Psoas muscle (tissue), 8 donors: Measurements from ENCODE around the gene ONECUT3. TPM values are rescaled to one million over a fixed set of nuclear protein-coding genes. Genes with fewer than 3 reads are reported as not detected.

Experiments used
- ATAC-seq, 4 donors: fragments of 200-7000 bp; cut with Tn5 transposase; one replicate each; pipeline ENCODE4 v1.9.1; 2020; ENCODE audit warnings: moderate library complexity in 3 of 4, mild to moderate bottlenecking in 2 of 4
- DNase-seq, 2 donors: peaks; one replicate each; pipeline ENCODE4 v3.0.0-alpha.2; 2020
- H3K27ac ChIP-seq: fragments of 200-600 bp; one replicate; pipeline ENCODE4 v1.8.0; 2022
- H3K27me3 ChIP-seq, 3 donors: fragments of 200-600 bp in 1 of 3; one replicate each; pipeline versions ENCODE4 v1.6.1 to v1.8.0; 2013 to 2022; ENCODE audit warnings: low read length in 2 of 3, mild to moderate bottlenecking in 2 of 3, moderate library complexity in 1 of 3; ENCODE audit not compliant: insufficient read depth in 3 of 3
- H3K36me3 ChIP-seq, 2 donors: fragments of 200-600 bp in 1 of 2; one replicate each; pipeline versions ENCODE4 v1.6.1 to v1.8.0; 2013 to 2022; ENCODE audit warnings: low read depth in 1 of 2, mild to moderate bottlenecking in 1 of 2, moderate library complexity in 1 of 2; ENCODE audit not compliant: insufficient read depth in 1 of 2
- H3K4me1 ChIP-seq: fragments of 200-600 bp; one replicate; pipeline ENCODE4 v1.8.0; 2022
- H3K4me3 ChIP-seq: fragments of 200-600 bp; one replicate; pipeline ENCODE4 v1.8.0; 2022; ENCODE audit warnings: mild to moderate bottlenecking
- H3K9me3 ChIP-seq: fragments of 200-600 bp; one replicate; pipeline ENCODE4 v1.8.0; 2022
- WGBS, 3 donors: extraction: QIAGEN DNeasy Blood & Tissue Kit; methylation state at CpG; one replicate each; pipeline versions ENCODE4 v1.1.6 to v1.1.7; 2013; 5-methylcytosine and 5-hydroxymethylcytosine counted together
- intact Hi-C, 2 donors: fragments of 100-400 bp; cut with DNase I; formaldehyde crosslinking; loops; one replicate each; pipeline versions ENCODE4 v1.11.0 to v1.14.2; 2022
- polyA plus RNA-seq, 3 donors: library from polyadenylated mRNA; stranded (reverse); fragments of 200-250 nt; gene quantifications; one replicate each; pipeline ENCODE4 v1.2.3, GENCODE V29; 2013
- total RNA-seq, 4 donors: library from RNA; stranded (reverse); fragmentation: NEBNext Ultra II Directional in 2 of 4; extraction: Animal tissue kit (Norgen Biotek cat#: 25700) in 2 of 4; gene quantifications; one replicate each; pipeline versions ENCODE4 v1.2.1 to v1.2.4, GENCODE V29; 2021 to 2023
- TF ChIP-seq, protein P1 (sequence below): fragments of 200-600 bp; IDR thresholded peaks from one replicate; pipeline ENCODE4 v1.8.0; 2022; ENCODE audit warnings: antibody characterized with exemption
- donor health status: healthy with polysubstance abuse.
- donor health status: DM: no; HTN: no; CAD: no; lungs with moderate emphysema.
- donor health status: Bipolar disorder and iron deficiency.
- donor health status: healthy.
- donor health status: DM: yes; HTN: yes; CAD: no.
- donor health status: DM: no; HTN: no; CAD: no.
- donor health status: DM: no; HTN: no; CAD: no.
- donor health status: DM: yes; HTN: yes; CAD: no.

Gene ONECUT3
- total and polyA plus RNA-seq, 7 donors, result not detected

DNA sequence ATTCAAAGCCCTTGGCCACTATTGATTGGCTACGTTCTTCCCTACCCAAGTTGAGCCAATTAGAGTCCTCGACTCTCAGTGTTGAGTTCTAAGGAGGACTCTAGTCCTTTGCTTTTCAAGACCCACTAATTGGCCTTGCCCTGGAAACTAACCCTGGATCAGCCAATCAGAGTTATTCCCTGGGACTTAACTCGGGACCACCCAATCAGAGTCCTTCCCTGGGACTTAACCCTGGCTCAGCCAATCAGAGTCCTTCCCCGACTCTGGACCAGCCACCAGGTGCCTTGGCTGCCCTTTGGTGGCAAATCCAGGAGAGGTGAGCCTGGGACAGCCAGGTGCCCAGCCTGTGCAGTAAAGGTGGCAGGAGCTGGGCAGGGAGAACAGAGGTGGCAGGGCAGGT is 30.0 kb downstream of the ONECUT3 start:
- DNase-seq, result no peak
- 82 to 93% (median 88%) methylated on average over 4 of the region's 4 CpGs for WGBS, 3 donors

GRCh38 chr19:1783874-1784273 is 30.6 kb downstream of the ONECUT3 start:
- peaks cover 6% of the 10 kb centered on the region for H3K9me3 ChIP-seq
- TF ChIP-seq, protein P1, sequence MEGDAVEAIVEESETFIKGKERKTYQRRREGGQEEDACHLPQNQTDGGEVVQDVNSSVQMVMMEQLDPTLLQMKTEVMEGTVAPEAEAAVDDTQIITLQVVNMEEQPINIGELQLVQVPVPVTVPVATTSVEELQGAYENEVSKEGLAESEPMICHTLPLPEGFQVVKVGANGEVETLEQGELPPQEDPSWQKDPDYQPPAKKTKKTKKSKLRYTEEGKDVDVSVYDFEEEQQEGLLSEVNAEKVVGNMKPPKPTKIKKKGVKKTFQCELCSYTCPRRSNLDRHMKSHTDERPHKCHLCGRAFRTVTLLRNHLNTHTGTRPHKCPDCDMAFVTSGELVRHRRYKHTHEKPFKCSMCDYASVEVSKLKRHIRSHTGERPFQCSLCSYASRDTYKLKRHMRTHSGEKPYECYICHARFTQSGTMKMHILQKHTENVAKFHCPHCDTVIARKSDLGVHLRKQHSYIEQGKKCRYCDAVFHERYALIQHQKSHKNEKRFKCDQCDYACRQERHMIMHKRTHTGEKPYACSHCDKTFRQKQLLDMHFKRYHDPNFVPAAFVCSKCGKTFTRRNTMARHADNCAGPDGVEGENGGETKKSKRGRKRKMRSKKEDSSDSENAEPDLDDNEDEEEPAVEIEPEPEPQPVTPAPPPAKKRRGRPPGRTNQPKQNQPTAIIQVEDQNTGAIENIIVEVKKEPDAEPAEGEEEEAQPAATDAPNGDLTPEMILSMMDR, result no peak
- H3K36me3 ChIP-seq, result no peaks in the 10 kb centered on the region
- no peak for DNase-seq
- intact Hi-C loops, result loop anchor here in 1 of 2 donors (10.0 kb wide), 1 partner anchor 109 kb away; no protein-coding TSS in a partner anchor
- H3K27ac ChIP-seq, result no peak overlapping the region
- 80 to 86% (median 85%) methylated on average over 9 of the region's 9 CpGs for WGBS, 3 donors
- H3K27me3 ChIP-seq, result peaks cover 0 to 72% (median 32%) of the 10 kb centered on the region in 3 donors
- ATAC-seq, result no peak
- H3K4me3 ChIP-seq, result no peak overlapping the region
- no peaks in the 10 kb centered on the region for H3K4me1 ChIP-seq

More for the DNA sequence above, 30.0 kb downstream of the ONECUT3 start:
- Histone ChIP-seq H3K9me3 (peaks cover 6% of the 10 kb centered on the region), H3K4me1 (no peaks in the 10 kb centered on the region), H3K36me3 (no peaks in the 10 kb centered on the region), H3K27me3 (peaks cover 0 to 68% (median 36%) of the 10 kb centered on the region in 3 donors), H3K4me3 (no peak overlapping the region), H3K27ac (no peak overlapping the region)
- intact Hi-C loops, result loop anchor here in 1 of 2 donors (10.0 kb wide), 1 partner anchor 109 kb away; no protein-coding TSS in a partner anchor
- TF ChIP-seq, protein P1, result no peak
- no peak for ATAC-seq

DNA sequence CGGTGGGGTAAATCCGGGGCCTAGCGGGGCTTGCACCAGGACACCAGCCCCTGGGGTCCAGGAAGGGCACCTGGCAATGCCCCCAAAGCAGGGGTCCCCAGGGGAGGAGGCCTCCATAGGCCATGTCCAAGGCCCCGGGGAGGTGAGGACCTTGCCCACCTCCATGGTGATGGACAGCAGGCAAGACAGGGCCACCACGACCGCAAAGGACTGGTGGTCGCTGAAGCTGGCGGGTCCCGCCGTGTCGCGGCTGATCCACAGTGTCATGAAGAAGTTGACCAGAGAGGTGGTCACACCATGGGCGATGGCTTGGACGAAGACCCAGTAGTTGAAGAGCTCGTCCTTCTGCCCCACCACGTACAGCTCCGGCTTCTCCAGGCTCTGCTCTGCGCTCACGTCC is 32.0 kb downstream of the ONECUT3 start:
- H3K36me3 ChIP-seq, result no peaks in the 10 kb centered on the region
- intact Hi-C loops, result loop anchor here in 1 of 2 donors (10.0 kb wide), 1 partner anchor 111 kb away; no protein-coding TSS in a partner anchor
- no peak overlapping the region for H3K4me3 ChIP-seq
- DNase-seq, result no peak
- TF ChIP-seq, protein P1, result no peak
- no peaks in the 10 kb centered on the region for H3K4me1 ChIP-seq
- no peak for ATAC-seq
- peaks cover 6% of the 10 kb centered on the region for H3K9me3 ChIP-seq
- peaks cover 0 to 64% (median 25%) of the 10 kb centered on the region in 3 donors for H3K27me3 ChIP-seq
- H3K27ac ChIP-seq, result no peak overlapping the region
- WGBS, 3 donors, result 89 to 94% (median 92%) methylated on average over 14 to 19 of the region's 19 CpGs

DNA sequence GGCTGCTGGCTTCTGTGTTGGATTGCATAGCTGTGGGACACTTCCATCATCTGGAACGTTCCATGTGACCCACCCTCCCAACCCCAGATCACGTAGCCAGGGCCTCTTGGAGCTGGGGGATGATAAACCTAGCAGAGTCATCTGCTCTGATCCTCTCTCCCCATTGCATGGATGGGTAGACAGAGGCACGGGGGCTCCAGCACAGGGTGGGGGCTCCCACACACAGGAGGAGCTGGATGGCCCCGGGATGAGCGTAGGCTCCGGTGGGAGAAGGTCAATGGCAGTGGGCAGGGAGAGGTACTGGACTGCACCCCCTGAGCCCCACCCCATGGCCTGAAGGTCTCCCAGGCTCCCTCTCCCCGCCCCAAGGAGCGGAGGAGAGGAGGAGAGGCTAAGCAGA is 33.4 kb downstream of the ONECUT3 start:
- H3K36me3 ChIP-seq, result no peaks in the 10 kb centered on the region
- DNase-seq, result no peak
- 79 to 93% (median 84%) methylated on average over 8 of the region's 8 CpGs for WGBS, 3 donors
- H3K4me1 ChIP-seq, result no peaks in the 10 kb centered on the region
- intact Hi-C loops, result loop anchor here in 1 of 2 donors (10.0 kb wide), 1 partner anchor 112 kb away; no protein-coding TSS in a partner anchor
- no peak for ATAC-seq
- no peak overlapping the region for H3K27ac ChIP-seq
- H3K27me3 ChIP-seq, result peaks cover 0 to 61% (median 18%) of the 10 kb centered on the region in 3 donors
- peaks cover 4% of the 10 kb centered on the region for H3K9me3 ChIP-seq
- TF ChIP-seq, protein P1, result no peak
- H3K4me3 ChIP-seq, result no peak overlapping the region

- Histone ChIP-seq H3K27me3 (peaks cover 0 to 61% (median 16%) of the 10 kb centered on the region in 3 donors), H3K27ac (no peak overlapping the region), H3K36me3 (no peaks in the 10 kb centered on the region), H3K4me1 (no peaks in the 10 kb centered on the region), H3K9me3 (no peaks in the 10 kb centered on the region), H3K4me3 (no peak overlapping the region)
- TF ChIP-seq, protein P1, result no peak
- intact Hi-C loops, result loop anchor here in 1 of 2 donors (10.0 kb wide), 1 partner anchor 112 kb away; no protein-coding TSS in a partner anchor
- DNase-seq (no peak), ATAC-seq (no peak)
- WGBS, 3 donors, result 67 to 74% (median 73%) methylated on average over 8 of the region's 8 CpGs
Observed at GRCh38 chr19:1787116-1787515, 33.8 kb downstream of the ONECUT3 start.
